HG02852 (cell line): ENCODE measurements around the gene PRIM1.
A peak's percentile ranks its signal among the peaks of the same experiment; 100 is the strongest.
"Not testable (repeated sequence)": the region's sequence is repeated elsewhere in the genome, so short reads cannot be mapped to it uniquely, and the experiment has no call there.

Experiments used
- ATAC-seq: cut with Tn5 transposase; IDR thresholded peaks from one replicate; pipeline ENCODE4 v1.9.1; 2021; ENCODE audit warnings: mild to moderate bottlenecking, moderate library complexity; ENCODE audit not compliant: unreplicated experiment

Gene PRIM1

DNA sequence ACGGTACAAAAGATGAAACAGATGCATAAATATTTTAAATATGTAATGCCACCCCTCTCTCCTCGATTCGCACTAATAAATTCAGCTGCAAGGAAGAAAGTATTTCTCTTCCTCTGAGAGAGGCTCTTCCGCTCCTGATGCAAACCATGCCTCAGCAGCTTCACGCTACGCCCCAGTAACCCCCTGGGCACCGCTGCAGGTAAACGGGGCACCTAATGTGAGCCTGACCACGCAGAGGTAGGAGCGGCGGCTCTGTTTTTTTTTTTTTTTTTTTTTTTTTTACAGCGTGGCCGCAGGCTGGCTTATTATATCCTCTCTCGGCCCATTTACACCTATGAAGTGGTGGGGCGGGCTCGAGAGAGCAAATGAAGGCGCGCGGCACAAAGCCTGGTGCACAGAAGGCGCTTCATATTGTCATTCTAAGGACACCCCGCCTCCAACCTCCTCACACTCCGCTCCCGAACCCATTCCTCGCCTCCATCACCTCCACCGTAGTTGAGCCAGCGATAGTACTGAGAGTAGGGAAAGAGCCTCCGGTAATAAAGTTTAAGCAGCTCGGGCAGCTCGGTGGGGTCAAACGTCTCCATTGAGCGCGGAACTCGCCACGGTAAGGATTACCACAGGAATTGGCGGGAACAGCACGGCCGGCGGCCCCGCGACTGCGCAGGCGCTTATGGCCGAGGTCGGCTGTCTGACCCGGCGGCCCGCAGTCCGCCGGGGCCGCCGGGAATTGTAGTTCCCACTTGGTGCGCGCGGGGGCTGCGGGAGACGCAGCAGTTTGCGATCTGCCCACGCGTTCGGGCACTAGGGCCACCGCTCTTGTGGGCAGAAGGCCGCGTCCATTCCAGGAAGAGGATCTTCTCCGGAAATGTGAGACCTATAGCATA, at the start of gene PRIM1:
Gene PRIM1 (minus strand): TSS at position 612 of the 887 bp plus-strand sequence. CDS start 25 bp downstream, at position 587.
- peak; percentile 78 for ATAC-seq

DNA sequence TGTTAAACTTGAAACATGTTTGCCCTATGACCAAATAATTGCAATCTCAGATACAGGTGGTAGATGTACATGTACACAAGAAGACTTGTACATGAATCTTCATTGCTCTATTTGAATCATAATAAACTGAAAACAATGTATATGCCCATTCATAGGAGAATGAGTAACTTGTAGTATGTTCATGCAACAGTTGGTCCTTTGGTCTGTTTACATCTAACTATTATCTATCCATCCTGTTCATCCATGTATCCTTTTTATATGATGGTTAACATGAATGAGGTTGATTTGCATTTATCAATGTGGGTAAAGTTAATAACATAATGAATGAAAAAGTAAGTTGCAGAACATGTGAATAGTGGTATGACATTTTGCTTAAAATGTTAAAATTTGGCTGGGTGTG, 48.1 kb upstream of the PRIM1 start:
- no peak for ATAC-seq

DNA sequence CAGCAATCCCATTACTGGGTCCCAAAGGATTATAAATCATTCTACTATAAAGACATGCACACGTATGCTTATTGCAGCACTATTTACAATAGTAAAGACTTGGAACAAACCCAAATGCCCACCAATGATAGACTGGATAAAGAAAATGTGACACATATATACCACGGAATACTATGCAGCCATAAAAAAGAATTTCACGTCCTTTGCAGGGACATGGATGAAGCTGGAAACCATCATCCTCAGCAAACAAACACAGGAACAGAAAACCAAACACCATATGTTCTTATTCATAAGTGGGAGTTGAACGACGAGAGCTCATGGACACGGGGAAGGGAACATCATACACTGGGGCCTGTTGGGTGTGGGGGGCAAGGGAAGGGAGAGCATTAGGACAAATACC, 47.2 kb upstream of the PRIM1 start:
- not testable (repeated sequence) for ATAC-seq

DNA sequence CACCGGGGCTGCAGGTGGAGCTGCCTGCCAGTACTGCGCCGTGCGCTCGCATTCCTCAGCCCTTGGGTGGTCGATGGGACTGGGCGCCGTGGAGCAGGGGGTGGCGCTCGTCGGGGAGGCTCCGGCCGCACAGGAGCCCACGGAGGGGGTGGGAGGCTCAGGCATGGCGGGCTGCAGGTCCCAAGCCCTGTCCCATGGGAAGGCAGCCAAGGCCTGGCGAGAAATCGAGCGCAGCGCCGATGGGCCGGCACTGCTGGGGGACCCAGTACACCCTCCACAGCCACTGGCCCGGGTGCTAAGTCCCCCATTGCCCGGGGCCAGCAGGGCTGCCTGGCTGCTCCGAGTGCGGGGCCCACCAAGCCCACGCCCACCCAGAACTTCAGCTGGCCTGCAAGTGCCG, 43.7 kb upstream of the PRIM1 start:
- not testable (repeated sequence) for ATAC-seq

DNA sequence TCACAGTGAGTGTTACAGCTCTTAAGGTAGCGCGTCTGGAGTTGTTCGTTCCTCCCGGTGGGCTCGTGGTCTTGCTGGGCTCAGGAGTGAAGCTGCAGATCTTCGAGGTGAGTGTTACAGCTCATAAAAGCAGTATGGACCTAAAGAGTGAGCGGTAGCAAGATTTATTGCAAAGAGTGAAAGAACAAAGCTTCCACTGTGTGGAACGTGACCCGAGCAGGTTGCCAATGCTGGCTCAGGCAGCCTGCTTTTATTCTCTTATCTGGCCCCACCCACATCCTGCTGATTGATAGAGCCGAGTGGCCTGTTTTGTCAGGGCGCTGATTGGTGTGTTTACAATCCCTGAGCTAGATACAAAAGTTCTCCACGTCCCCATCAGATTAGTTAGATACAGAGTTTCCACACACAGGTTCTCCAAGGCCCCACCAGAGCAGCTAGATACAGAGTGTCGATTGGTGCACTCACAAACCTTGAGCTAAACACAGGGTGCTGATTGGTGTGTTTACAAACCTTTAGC, 43.0 kb upstream of the PRIM1 start:
- ATAC-seq = not testable (repeated sequence)

DNA sequence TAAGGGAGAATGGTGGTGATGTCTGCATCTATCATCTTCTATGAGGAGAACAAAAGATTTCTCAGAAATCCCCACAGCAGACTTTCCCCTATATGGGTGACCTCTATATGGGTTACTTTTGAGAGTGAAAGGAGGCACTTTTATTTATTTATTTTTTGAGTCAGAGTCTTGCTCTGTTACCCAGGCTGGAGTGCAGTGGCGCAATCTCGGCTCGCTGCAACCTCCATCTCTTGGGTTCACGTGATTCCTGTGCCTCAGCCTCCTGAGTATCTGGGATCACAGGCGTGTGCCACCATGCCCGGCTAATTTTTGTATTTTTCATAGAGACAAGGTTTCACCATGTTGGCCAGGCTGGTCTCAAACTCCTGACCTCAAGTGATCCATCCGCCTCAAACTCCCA, 41.0 kb upstream of the PRIM1 start:
- ATAC-seq = not testable (repeated sequence)

DNA sequence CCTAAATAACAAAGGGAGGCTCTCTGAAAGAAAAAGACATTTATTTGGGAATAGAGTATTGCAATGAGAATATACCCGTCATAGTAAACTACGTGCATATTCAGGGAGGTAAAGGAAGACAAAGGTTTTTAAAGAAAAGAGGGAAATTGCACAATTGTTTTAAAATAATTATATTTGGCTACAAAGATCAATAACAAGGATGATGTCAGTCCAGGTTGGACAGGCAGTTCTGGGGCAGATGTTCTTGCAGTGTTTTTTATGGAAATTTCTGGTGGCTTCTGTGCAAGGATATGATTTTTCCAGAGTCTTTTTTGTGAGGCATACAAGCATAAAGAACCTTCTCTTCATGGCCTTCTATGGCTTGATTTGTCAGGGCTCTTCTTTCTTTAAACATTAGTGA, 40.6 kb upstream of the PRIM1 start:
- ATAC-seq = no peak

DNA sequence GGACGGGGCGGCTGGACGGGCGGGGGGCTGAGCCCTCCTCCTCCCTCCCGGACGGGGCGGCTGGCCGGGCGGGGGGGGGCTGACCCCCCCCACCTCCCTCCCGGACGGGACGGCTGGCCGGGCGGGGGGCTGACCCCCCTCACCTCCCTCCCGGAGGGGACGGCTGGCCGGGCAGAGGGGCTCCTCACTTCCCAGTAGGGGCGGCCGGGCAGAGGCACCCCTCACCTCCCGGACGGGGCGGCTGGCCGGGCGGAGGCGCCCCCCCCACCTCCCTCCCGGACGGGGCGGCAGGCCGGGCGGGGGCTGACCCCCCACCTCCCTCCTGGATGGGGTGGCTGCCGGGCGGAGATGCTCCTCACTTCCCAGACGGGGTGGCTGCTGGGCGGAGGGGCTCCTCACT, 37.3 kb upstream of the PRIM1 start:
- ATAC-seq = not testable (repeated sequence)

DNA sequence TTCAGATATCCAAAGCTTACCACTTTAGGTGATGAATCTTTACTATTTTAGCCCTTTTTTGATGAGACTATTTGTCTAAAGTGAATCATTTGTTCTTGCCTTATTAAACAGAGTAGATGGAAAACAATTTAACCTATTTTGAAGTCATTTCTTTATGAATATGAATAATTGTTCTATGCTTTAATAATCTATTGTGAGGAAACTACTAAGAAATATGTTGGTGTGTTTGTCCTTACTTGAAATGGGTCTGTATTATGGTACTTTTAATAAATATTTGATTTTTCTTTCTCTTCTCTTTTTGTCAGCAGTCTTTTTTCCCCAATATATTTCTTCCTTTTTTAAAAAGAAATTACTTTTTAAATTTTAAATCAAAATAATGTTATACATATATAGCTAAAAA, 35.4 kb upstream of the PRIM1 start:
- no peak for ATAC-seq

DNA sequence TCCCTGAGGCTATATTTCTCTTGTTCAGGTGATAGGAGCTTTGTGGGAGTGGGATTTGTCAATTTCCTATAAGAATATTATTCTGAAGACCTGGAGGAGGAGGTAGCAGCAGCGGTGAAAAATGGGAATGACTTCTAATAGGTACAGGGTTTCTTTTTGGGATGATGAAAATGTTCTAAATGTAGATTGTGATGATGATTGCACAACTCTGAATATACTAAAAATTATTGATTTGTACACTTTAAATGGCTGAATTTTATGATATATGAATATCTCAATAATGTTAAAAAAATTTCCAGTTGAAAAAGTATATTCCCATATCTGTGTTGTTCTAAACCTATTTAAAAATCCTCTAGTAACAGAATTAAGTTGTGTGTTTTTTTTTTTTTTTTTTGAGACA, 33.8 kb upstream of the PRIM1 start:
- ATAC-seq = no peak

DNA sequence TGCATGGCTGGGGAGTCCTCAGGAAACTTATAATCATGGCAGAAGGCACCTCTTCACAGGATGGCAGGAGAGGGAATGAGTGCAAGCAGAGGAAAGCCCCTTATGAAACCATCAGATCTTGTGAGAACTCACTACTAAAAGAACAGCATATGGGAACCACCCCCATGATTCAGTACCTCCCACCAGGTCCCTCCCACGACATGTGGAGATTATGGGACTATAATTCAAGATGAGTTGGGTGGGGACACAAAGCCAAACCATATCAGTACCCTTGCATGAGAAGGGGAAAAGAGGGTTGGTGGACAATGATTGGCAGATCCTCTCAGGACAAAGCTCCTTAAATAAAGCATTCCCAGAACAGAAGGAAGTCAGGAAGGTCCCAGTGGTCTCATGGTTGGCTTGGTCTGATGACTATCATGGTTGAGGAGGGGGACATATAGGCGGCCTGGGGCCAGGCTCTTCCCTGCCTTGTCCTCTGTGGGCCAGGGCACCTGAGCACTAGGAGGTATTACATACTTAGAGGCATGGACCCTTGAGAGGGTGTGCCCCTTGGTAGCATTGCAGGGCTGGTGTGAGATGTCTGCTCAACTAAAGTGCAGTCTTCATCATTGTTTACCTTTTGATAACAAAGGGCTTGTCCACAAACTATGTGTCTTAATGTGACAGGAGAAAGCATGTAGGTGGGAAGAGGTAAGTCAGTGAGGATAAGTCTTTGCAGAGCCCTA, 33.2 kb upstream of the PRIM1 start:
- ATAC-seq = no peak

DNA sequence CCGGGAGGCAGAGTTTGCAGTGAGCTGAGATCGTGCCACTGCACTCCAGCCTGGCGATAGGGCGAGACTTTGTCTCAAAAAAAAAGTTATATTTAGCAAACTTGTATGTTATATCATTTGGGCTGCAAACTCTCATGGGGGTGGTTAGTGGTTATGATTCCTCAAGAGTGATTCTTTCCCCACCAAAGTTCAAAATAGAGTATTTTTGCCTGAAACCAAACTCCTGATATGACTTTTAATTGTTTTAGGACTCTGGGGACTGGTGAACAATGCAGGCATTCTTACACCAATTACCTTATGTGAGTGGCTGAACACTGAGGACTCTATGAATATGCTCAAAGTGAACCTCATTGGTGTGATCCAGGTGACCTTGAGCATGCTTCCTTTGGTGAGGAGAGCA, 29.6 kb upstream of the PRIM1 start:
- ATAC-seq = no peak

DNA sequence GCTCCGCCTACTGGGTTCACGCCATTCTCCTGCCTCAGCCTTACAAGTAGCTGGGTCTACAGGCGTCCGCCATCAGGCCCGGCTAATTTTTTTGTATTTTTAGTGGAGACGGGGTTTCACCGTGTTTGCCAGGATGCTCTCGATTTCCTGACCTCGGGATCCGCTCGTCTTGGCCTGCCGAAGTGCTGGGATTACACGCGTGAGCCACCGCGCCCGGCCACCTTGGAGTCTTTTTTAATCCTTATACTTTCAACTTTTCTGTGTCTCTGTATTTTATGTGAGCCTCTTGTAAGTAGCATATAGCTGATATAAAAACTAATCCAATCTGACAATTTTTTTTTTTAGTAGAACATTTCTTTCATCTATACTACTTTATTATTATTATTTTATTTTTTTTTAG, 26.6 kb upstream of the PRIM1 start:
- ATAC-seq = no peak

DNA sequence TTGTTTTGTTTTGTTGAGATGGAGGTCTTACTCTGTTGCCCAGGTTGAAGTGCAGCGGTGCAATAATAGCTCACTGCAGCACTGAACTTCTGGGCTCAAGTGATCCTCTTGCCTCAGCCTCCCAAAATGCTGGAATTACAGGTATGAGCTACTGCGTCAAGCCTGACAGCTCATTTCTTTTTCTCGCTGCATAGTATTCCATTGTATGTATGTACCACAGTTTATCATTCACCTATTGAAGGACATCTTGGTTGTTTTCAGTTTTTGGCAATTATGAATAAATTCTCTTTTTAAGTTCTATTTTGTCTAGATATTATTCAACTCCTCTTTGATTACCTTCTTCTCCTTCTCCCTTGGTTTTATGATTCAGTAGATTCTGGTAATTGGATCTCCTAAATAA, 24.5 kb upstream of the PRIM1 start:
- ATAC-seq = no peak

DNA sequence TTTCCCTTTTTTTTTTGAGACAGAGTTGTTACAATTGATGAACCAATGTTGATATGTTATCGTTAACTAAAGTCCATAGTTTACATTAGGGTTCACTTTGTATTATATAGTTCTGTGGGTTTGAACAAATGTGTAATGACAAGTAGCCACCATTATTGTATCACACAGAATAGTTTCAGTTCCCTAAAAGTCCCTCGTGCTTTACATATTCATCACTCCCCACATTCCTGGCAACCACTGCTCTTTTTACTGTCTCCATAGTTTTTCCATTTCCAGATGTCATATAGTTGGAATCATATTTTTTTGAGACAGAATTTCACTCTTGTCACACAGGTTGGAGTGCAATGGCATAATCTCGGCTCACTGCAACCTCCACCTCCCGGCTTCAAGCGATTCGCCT, 23.5 kb upstream of the PRIM1 start:
- ATAC-seq = no peak

DNA sequence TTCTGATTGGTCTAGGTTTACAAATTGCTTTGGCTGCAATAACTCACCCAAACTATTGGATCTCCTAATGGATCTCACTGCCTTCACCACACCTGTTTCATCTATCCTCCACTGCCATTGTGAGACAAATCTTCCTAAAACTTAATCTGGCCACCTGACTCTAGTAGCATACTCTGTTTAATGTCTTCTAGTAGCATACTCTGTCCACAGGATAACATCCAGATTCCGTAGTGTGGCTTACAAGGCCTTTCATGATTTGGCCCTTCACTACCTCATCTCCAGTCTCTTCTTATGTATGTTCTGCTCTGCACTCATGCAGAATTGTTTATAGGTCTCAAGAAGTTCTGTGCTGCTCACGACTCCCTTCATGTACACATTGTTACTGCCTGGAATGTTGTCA, 21.0 kb upstream of the PRIM1 start:
- no peak for ATAC-seq

DNA sequence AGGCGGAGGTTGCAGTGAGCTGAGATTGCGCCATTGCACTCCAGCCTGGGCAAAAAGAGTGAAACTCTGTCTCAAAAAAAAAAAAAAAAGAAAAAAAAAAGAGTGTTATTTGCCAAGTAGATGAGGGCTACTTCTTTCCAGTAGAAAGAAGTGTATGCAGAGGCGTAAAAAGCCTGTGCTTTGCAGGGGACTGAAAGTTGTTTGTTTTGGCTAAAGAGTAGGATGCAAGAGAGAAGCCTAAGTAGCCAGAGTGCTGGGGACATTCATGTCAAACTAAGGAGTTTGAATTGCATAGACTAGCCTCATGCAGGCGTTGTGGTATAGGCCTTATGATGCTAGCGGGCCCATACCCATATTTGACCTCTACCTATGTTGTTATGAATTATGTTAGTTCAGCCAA, 20.5 kb upstream of the PRIM1 start:
- ATAC-seq = no peak

DNA sequence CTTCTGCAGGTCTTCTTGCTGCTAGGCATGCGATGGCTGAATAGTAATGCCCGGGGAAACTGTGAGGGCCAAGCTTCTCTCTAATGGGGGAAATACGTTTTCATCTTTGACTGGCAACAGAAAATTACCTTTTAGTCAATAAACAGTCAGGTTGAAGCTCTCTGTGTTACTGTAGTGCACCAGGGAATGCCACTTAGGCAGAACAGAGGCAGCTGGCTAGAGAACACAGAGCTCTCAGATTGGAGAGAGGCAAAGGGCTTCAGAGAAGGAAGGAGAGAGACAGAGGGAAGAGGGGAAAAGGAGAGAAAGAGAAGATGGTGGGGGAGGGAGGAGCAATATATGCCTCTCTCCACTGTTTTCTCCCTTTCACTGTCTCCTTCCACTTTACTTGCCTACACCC, 17.7 kb upstream of the PRIM1 start:
- no peak for ATAC-seq

DNA sequence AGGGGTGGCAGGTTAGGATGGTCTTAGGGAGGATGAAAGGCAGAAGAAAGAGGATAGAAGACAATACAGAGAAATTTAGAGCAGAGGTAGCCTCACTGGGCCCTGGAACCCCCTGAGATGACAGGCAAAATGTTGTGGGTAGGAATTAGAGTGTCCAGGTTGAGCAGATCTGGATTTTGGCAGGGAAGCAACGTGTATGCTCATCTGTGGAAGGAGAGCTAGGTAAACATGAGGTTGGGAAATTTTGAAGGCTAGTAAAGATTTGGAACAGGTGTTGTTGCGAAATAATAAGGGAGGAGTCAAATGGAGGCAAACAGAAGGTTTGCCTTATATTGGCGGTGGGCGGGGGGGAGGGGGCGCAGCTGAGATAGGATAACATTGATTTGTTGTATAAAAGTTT, 16.3 kb upstream of the PRIM1 start:
- ATAC-seq = no peak

DNA sequence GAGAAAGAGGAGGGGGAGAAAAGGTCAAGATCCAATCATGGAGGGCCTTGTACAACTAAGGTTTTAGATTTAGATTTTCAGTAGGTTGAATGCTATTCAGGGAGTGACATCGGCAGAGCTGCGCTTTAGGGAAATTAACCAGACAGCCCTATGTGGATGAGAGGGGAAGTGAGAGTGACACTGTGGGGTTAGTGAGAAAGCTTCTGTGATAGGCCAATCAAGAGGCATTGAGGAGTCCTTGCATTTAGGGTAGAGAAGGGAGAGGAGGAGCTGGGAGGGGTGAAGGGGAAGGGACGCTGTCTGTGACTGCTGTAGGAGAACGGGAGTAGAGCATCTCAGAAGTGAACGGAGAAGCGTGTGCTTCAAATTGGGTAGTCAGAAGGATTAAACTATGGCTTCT, 14.4 kb upstream of the PRIM1 start:
- ATAC-seq = peak; percentile 99

DNA sequence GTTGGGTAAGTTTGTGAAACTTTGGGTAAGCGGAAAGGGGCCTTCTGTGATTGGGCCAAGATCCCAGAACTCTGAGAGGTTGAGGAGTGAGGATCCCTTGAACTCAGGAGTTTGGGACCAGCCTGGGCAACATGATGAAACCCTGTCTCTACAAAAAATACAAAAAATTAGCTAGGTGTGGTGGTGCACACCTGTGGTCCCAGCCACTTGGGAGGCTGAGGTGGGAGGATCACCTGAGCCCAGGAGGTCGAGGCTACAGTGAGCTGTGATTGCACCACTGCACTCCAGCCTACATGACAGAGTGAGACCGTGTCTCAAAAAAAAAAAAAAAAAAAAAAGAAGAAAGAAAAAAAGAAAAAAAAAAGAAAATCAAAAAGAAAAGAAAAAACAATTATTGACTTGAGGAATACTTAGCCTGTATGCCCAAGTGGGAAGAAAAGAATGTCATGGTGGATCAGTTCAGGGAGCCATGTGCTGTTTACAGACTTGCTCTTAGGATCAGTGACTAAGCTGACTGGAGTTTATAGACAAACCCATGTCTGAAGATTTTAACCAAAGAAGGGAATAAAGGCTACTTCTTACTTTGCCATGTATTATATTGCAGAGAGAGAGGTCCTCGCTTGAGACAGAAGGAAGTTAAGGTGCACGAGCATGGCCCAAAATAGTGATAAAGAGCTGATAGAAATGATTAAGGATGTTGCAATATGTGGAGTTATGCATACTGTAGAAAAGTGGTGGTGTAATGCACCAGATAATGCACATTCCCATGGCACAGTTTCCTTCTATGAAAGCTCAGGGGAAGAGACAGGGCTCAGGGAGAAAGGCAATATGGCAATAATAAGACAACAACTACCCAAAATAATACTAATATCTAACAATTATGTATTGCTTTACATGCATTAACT, 11.9 kb upstream of the PRIM1 start:
- no peak for ATAC-seq
